ENCODE measurements around the gene PCF11. TPM values are rescaled to one million over a fixed set of nuclear protein-coding genes. Genes with fewer than 3 reads are reported as not detected.

Gene PCF11
- total RNA-seq, 1 experiment from 2014 or later, result 77.5 TPM

- Histone ChIP-seq H3K4me3 (ENCODE audit: low read depth, low read length, poor library complexity, severe bottlenecking) (no peak overlapping the region), H3K36me3 (ENCODE audit: insufficient read depth, low read length, poor library complexity, severe bottlenecking) (peaks cover 97% of the 10 kb centered on the region), H3K27me3 (replicated peaks; ENCODE audit: insufficient read depth, low read depth, low read length, poor library complexity) (no peaks in the 10 kb centered on the region), H3K9me3 (ENCODE audit: low read depth, low read length, poor library complexity, severe bottlenecking) (no peaks in the 10 kb centered on the region), H3K4me1 (ENCODE audit: insufficient read depth, low read length, poor library complexity, severe bottlenecking) (peaks cover 8% of the 10 kb centered on the region), H3K27ac (ENCODE audit: low read depth, low read length, poor library complexity, severe bottlenecking) (no peak overlapping the region)
- no peak for DNase-seq (ENCODE audit: low spot score)
- no TSS peak for BruUV-seq (replicated peaks)
- TF ChIP-seq EZH2 (IDR thresholded peaks at IDR 0.05; ENCODE audit: borderline replicate concordance, low read depth, low read length, poor library complexity, severe bottlenecking), result no peak
- TF ChIP-seq CTCF (conservative IDR thresholded peaks at IDR 0.05; ENCODE audit: low read depth, low read length), result no peak
- intact Hi-C loops (cut with micrococcal nuclease; ENCODE audit: unreplicated experiment), result no loop called here
- ChIA-PET CTCF (interaction anchor here (0.7 kb wide), 2 partner anchors 61 to 119 kb away, joined by 3 to 6 read pairs; no protein-coding TSS in a partner anchor), POLR2A (ENCODE audit: low non-redundant PET) (no interaction called here)
Observed at GRCh38 chr11:83174008-83174407, 17.1 kb downstream of the PCF11 start.

GRCh38 chr11:83175815-83176214 lies 18.9 kb downstream of the PCF11 start:
- peaks cover 97% of the 10 kb centered on the region for H3K36me3 ChIP-seq (ENCODE audit: insufficient read depth, low read length, poor library complexity, severe bottlenecking)
- BruUV-seq (replicated peaks), result no TSS peak

GRCh38 chr11:83181815-83182214 lies 24.9 kb downstream of the PCF11 start:
- Histone ChIP-seq H3K9me3 (ENCODE audit: low read depth, low read length, poor library complexity, severe bottlenecking) (no peaks in the 10 kb centered on the region), H3K27ac (ENCODE audit: low read depth, low read length, poor library complexity, severe bottlenecking) (no peak overlapping the region), H3K4me3 (ENCODE audit: low read depth, low read length, poor library complexity, severe bottlenecking) (no peak overlapping the region), H3K27me3 (replicated peaks; ENCODE audit: insufficient read depth, low read depth, low read length, poor library complexity) (no peaks in the 10 kb centered on the region), H3K36me3 (ENCODE audit: insufficient read depth, low read length, poor library complexity, severe bottlenecking) (peaks cover 100% of the 10 kb centered on the region), H3K4me1 (ENCODE audit: insufficient read depth, low read length, poor library complexity, severe bottlenecking) (no peaks in the 10 kb centered on the region)
- no TSS peak for BruUV-seq (replicated peaks)
- ChIA-PET CTCF (no interaction called here), POLR2A (ENCODE audit: low non-redundant PET) (no interaction called here)
- intact Hi-C loops (cut with micrococcal nuclease; ENCODE audit: unreplicated experiment), result no loop called here
- DNase-seq (ENCODE audit: low spot score), result no peak
- TF ChIP-seq EZH2 (IDR thresholded peaks at IDR 0.05; ENCODE audit: borderline replicate concordance, low read depth, low read length, poor library complexity, severe bottlenecking) (no peak), CTCF (conservative IDR thresholded peaks at IDR 0.05; ENCODE audit: low read depth, low read length) (no peak)

More at GRCh38 chr11:83175815-83176214, 18.9 kb downstream of the PCF11 start:
- no peak for DNase-seq (ENCODE audit: low spot score)
- H3K9me3 ChIP-seq (ENCODE audit: low read depth, low read length, poor library complexity, severe bottlenecking), result no peaks in the 10 kb centered on the region
- no peaks in the 10 kb centered on the region for H3K27me3 ChIP-seq (replicated peaks; ENCODE audit: insufficient read depth, low read depth, low read length, poor library complexity)
- POLR2A ChIA-PET (ENCODE audit: low non-redundant PET), result no interaction called here
- CTCF ChIA-PET, result no interaction called here
- H3K27ac ChIP-seq (ENCODE audit: low read depth, low read length, poor library complexity, severe bottlenecking), result no peak overlapping the region
- peaks cover 8% of the 10 kb centered on the region for H3K4me1 ChIP-seq (ENCODE audit: insufficient read depth, low read length, poor library complexity, severe bottlenecking)
- H3K4me3 ChIP-seq (ENCODE audit: low read depth, low read length, poor library complexity, severe bottlenecking), result no peak overlapping the region
- intact Hi-C loops (cut with micrococcal nuclease; ENCODE audit: unreplicated experiment), result no loop called here
- TF ChIP-seq EZH2 (IDR thresholded peaks at IDR 0.05; ENCODE audit: borderline replicate concordance, low read depth, low read length, poor library complexity, severe bottlenecking) (no peak), CTCF (conservative IDR thresholded peaks at IDR 0.05; ENCODE audit: low read depth, low read length) (no peak)
